Superior temporal gyrus (tissue), 1 donor: ENCODE data around the gene OR2A14.
"Not testable (repeated sequence)": the region's sequence is repeated elsewhere in the genome, so short reads cannot be mapped to it uniquely, and the experiment has no call there.

Experiments
- DNase-seq: peaks from one replicate; pipeline ENCODE4 v3.0.0-alpha.2; 2016; ENCODE audit errors: extremely low spot score

OR2A14 gene

DNA sequence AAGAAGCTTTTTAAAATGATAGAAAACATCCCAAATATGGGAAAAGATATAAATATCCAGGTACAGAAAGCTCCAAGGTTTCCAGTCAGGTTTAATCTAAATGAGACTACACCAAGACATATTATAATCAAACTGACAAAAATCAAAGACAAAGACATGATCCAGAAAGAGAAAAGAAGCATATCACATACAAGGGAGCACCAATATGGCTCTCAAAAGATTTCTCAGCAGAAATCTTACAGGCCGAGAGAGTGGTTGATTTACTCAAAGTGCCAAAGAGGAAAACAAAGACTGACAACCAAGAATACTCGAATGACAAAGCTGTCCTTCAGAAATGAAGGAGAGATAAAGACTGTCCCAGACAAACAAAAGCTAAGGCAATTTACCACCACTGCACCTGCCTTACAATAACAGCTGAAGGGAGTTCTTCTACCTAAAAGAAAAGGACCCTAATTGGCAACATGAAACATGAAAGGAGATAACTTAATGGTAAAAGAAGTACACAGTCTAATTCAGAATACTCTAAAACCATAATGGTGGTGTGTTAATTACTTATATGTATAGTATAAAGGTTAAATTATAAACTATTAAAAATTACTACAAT is 25.4 kb downstream of the OR2A14 start:
- DNase-seq = no peak

GRCh38 chr7:144158861-144159260 is 35.9 kb downstream of the OR2A14 start:
- DNase-seq = no peak

DNA sequence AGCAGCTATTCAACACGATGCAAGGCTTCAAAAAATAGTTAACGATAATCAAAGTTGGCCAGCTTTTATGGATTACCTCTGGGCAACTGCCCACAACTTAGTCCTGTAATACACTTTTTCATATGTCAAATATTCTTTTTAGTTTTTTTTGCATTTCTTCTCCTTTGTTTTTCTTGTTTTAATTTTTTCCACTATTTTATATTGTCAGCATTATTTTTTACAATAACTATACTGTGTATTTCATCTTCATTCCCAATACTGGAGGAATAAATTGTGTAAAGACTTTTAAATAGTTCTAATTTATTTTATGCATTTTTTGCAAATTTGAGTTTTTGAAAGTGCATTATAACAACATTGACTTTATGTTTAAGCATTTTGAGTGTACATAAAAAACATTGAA is 41.8 kb downstream of the OR2A14 start:
- no peak for DNase-seq

- not testable (repeated sequence) for DNase-seq
Observed at GRCh38 chr7:144171594-144172350, 48.8 kb downstream of the OR2A14 start.

- no peak for DNase-seq
Observed at GRCh38 chr7:144174613-144175012, 51.6 kb downstream of the OR2A14 start.

GRCh38 chr7:144178380-144179164 is 55.6 kb downstream of the OR2A14 start:
- not testable (repeated sequence) for DNase-seq

DNA sequence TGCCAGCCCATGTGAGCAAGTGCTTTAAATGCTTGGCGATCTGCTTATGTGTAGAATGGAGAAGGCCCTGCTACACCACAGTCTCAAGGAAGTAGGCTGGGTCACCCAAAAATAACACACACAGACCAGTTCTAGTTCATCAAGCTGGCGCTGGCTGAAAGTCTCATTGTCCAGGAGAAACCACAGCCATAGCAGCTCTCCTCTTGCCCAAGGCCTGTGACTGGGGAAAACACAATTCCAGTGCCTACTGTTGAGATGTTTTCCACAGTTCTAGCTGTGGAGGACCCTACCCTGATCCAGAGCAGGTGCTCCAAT is 56.1 kb downstream of the OR2A14 start:
- not testable (repeated sequence) for DNase-seq
